Osteocyte (in vitro differentiated cells): Measurements from ENCODE around the gene IFNA10. TPM values are rescaled to one million over a fixed set of nuclear protein-coding genes. Genes with fewer than 3 reads are reported as not detected.
"Not testable (repeated sequence)": the region's sequence is repeated elsewhere in the genome, so short reads cannot be mapped to it uniquely, and the experiment has no call there.

Experiments used
- DNase-seq: peaks from one replicate; pipeline ENCODE4 v3.0.0; 2021; ENCODE audit warnings: mixed read lengths; ENCODE audit not compliant: unreplicated experiment; ENCODE audit errors: extremely low spot score
- H3K27ac Mint-ChIP-seq: one replicate; pipeline ENCODE4 v1.8.0; 2021; ENCODE audit warnings: mild to moderate bottlenecking, mixed read lengths; ENCODE audit not compliant: unreplicated experiment
- H3K27me3 Mint-ChIP-seq: one replicate; pipeline ENCODE4 v1.8.0; 2021; ENCODE audit warnings: mixed read lengths; ENCODE audit not compliant: unreplicated experiment
- H3K36me3 Mint-ChIP-seq: one replicate; pipeline ENCODE4 v1.8.0; 2021; ENCODE audit warnings: mixed read lengths; ENCODE audit not compliant: unreplicated experiment
- H3K4me1 Mint-ChIP-seq: one replicate; pipeline ENCODE4 v1.8.0; 2021; ENCODE audit warnings: mixed read lengths; ENCODE audit not compliant: unreplicated experiment
- H3K4me3 Mint-ChIP-seq: one replicate; pipeline ENCODE4 v1.8.0; 2021; ENCODE audit warnings: mild to moderate bottlenecking, moderate library complexity, mixed read lengths; ENCODE audit not compliant: unreplicated experiment
- H3K9me3 Mint-ChIP-seq: one replicate; pipeline ENCODE4 v1.8.0; 2021; ENCODE audit warnings: mixed read lengths; ENCODE audit not compliant: unreplicated experiment
- CTCF ChIP-seq: fragments of 200-600 bp; sonication (generic); IDR thresholded peaks from 2 replicates; pipeline ENCODE4 v1.5.0; 2021; ENCODE audit warnings: antibody characterized with exemption, mild to moderate bottlenecking, moderate library complexity
- total RNA-seq: library from RNA; stranded (reverse); gene quantifications from 2 replicates; pipeline ENCODE4 v1.2.1, GENCODE V29; 2021

The IFNA10 gene
- total RNA-seq, 1 donor from 2014 or later: not detected

- no peak overlapping the region for H3K27ac Mint-ChIP-seq
- H3K9me3 Mint-ChIP-seq: peaks cover 5% of the 10 kb centered on the region
- TF ChIP-seq CTCF: no peak
- no peak overlapping the region for H3K4me3 Mint-ChIP-seq
- no peak for DNase-seq
- H3K36me3 Mint-ChIP-seq: no peaks in the 10 kb centered on the region
- no peaks in the 10 kb centered on the region for H3K4me1 Mint-ChIP-seq
- H3K27me3 Mint-ChIP-seq: peaks cover 33% of the 10 kb centered on the region
Observed at GRCh38 chr9:21244836-21245235, 37.9 kb upstream of the IFNA10 start.

GRCh38 chr9:21239911-21240310 lies 33.0 kb upstream of the IFNA10 start, which contains the start of gene IFNA14:
IFNA14 (minus strand) TSS chr9:21240005; CDS start chr9:21239935, 70 bp downstream.
- no peaks in the 10 kb centered on the region for H3K4me1 Mint-ChIP-seq
- H3K9me3 Mint-ChIP-seq: no peaks in the 10 kb centered on the region
- DNase-seq: no peak
- TF ChIP-seq CTCF: no peak
- no peak within 1 kb of the TSS for H3K4me3 Mint-ChIP-seq
- H3K27ac Mint-ChIP-seq: no peak within 1 kb of the TSS
- no peaks in the 10 kb centered on the region for H3K36me3 Mint-ChIP-seq
- H3K27me3 Mint-ChIP-seq: peaks cover 49% of the 10 kb centered on the region

GRCh38 chr9:21236360-21236714 lies 29.4 kb upstream of the IFNA10 start:
- not testable (repeated sequence) for H3K36me3 Mint-ChIP-seq, H3K9me3 Mint-ChIP-seq, H3K4me3 Mint-ChIP-seq, H3K4me1 Mint-ChIP-seq, DNase-seq, H3K27ac Mint-ChIP-seq
- peaks cover 44% of the 10 kb centered on the region for H3K27me3 Mint-ChIP-seq

GRCh38 chr9:21235468-21236359 lies 28.8 kb upstream of the IFNA10 start:
- H3K4me1 Mint-ChIP-seq, H3K4me3 Mint-ChIP-seq, H3K36me3 Mint-ChIP-seq, H3K27ac Mint-ChIP-seq, DNase-seq, H3K9me3 Mint-ChIP-seq: not testable (repeated sequence)
- H3K27me3 Mint-ChIP-seq: peaks cover 43% of the 10 kb centered on the region
- peak; percentile 57 for TF ChIP-seq CTCF

- H3K4me3 Mint-ChIP-seq: no peak overlapping the region
- TF ChIP-seq CTCF: no peak
- H3K4me1 Mint-ChIP-seq: no peaks in the 10 kb centered on the region
- H3K27me3 Mint-ChIP-seq: peaks cover 45% of the 10 kb centered on the region
- H3K27ac Mint-ChIP-seq: no peak overlapping the region
- DNase-seq: peak; percentile 73
- H3K36me3 Mint-ChIP-seq: no peaks in the 10 kb centered on the region
- no peaks in the 10 kb centered on the region for H3K9me3 Mint-ChIP-seq
Observed at GRCh38 chr9:21234153-21234687, 27.3 kb upstream of the IFNA10 start.
